ENCODE measurements around the gene KLC1.

KLC1 gene

DNA sequence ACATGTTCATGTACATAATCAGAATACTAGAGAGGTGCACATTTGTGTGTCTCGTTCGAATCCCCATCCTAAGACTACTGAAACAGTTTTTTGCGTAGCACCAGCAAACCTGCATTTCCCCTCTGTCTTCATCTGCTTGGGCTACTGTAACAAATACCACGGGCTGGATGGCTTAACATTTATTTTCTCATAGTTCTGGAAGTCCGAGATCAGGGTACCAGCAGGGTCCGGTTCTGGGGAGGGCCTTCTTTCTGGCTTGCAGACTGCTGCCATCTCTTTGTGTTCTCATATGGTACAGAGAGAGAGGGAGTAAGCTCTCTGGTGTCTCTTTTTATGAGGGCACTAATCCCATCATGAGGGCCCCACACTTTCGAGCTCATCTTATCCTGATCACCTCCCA is 30.6 kb downstream of the KLC1 start:
- no peak for DNase-seq (ENCODE audit: low spot score)

DNA sequence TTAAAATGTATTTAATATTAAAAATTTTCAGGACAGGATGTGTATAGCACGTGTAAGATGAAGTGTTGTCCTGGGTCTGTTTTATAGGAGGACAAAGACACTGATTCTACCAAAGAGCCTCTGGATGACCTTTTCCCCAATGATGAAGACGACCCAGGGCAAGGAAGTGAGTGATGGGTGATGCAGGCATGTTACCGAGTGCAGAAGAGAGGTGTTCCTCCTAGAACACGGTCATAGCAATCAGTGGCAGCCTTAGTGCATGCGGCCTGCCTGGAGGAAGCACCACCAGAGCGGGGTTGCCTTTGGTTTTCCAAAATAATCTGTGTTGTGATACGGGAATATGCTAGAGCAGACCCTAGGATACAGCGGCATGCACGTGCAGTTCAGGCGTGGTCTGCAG is 33.0 kb downstream of the KLC1 start:
- no peak for DNase-seq (ENCODE audit: low spot score)

DNA sequence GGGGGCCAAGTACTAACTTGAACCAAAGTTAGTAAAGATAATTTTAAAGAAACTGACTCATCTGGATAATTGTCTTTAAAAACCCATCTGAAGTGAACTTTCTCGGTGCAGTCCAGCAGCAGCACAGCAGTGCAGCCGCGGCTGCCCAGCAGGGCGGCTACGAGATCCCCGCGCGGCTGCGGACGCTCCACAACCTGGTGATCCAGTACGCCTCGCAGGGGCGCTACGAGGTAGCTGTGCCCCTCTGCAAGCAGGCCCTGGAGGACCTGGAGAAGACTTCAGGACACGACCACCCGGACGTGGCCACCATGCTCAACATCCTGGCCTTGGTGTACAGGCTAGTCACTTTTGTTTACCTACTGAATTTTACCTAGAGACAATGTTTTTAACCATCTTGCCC is 33.6 kb downstream of the KLC1 start:
- DNase-seq (ENCODE audit: low spot score) = no peak

DNA sequence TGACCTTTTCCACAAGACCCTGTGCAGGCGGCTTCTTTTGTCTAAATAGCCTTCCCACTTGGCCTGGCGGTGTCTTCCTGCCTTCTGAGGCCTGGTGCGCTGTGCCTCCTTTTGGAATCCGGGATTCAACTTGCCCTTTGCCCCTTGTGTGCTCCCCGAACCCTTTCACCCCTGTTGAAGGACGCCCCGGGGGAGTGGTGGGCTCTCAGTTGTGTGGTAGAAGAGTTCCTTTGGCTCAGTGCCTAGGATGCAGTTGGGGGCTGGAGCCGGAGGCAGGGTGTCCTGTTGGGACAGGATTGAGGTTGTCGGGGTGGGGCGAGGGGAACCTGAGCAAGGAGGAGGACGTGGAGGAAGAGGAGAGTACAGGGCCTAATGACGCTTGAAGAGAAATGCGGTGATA is 34.5 kb downstream of the KLC1 start:
- no peak for DNase-seq (ENCODE audit: low spot score)

DNA sequence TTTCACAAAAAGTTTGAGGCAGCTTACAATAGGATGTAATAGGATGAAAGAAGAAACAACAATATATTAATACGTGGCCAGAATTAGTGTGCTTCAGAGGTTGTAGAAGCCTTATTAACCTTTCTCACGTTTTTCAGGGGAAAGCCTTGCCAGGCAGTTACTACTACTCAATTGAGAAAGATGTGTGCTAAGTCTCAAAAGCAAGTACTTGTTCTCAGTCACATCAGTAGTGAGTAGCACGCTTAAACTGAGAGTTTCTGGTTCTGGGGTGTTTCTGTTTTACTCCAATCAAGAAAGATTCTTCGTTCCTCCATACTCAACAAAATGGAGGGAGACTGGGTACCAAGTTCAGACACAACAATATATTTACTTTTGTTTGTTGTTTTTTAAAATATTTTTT is 38.7 kb downstream of the KLC1 start:
- no peak for DNase-seq (ENCODE audit: low spot score)

DNA sequence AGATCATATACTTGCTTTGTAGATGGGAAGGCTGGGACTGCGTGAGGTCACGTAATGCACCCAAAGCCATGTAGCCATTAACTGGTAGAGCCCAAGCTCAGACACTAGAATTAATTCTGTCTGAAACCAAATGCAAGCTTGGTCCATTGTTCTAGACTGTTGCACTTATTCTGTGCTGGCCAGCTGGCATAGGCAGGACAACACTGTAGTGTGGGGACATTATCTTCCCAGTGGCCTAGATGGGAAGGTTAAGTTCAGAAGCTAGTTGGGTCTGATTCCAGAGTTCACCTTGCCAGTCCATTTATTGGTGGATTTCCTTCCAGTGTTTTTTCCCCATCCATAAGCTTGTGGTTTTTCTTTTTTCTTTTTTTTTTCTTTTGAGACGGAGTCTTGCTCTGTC is 39.1 kb downstream of the KLC1 start:
- no peak for DNase-seq (ENCODE audit: low spot score)

DNA sequence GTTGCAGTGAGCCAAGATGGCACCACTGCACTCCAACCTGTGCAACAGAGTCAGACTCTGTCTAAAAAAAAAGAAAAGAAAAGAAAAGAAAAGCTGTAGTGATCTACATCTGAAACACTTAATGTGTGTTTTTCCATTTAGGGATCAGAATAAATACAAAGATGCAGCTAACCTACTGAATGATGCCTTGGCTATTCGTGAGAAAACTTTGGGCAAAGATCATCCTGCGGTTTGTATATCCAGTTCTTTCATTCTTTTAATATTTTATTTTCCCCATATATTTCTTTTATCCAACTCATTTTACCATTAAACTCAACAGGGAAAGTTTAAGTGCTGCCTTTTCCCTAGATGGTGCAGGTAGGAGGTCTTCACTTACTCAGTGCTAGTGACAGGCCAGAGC is 40.4 kb downstream of the KLC1 start:
- DNase-seq (ENCODE audit: low spot score) = no peak

DNA sequence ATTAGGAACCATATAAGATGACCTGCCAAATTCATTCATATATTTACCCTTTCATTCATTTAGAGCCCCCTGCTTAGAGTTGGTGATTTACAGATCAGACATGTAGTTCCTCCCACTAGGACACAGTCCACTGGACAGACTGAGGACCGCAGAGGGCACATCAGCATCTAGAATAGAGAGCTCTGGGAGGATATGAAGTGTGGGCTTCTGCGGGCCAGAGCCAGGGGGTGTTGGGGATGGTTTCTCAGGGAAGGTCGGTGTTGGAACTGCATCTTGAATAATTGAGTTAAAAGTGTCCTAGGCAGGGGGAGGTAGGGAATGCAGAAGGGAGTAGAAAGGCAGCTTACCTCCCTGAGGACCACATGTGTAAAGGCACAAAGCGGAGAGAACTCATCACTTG is 42.9 kb downstream of the KLC1 start:
- DNase-seq (ENCODE audit: low spot score) = no peak

DNA sequence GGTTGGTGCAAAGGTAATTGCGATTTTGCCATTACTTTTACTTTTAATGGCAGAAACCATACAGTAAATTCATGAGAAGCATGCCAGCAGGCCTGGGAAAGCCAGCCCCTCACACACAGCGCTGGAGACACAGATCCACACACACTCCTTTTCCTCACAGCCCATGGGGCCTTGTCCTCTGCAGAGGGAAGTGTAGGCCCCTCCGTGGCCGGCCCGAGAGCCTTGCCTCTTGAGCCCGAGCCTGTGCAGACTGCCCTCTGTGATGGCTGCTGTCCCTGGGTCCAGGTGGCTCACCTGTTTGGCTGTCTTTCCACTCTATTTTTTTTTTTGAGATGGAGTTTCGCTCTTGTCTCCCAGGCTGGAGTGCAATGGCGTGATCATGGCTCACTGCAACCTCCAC is 46.9 kb downstream of the KLC1 start:
- no peak for DNase-seq (ENCODE audit: low spot score)

DNA sequence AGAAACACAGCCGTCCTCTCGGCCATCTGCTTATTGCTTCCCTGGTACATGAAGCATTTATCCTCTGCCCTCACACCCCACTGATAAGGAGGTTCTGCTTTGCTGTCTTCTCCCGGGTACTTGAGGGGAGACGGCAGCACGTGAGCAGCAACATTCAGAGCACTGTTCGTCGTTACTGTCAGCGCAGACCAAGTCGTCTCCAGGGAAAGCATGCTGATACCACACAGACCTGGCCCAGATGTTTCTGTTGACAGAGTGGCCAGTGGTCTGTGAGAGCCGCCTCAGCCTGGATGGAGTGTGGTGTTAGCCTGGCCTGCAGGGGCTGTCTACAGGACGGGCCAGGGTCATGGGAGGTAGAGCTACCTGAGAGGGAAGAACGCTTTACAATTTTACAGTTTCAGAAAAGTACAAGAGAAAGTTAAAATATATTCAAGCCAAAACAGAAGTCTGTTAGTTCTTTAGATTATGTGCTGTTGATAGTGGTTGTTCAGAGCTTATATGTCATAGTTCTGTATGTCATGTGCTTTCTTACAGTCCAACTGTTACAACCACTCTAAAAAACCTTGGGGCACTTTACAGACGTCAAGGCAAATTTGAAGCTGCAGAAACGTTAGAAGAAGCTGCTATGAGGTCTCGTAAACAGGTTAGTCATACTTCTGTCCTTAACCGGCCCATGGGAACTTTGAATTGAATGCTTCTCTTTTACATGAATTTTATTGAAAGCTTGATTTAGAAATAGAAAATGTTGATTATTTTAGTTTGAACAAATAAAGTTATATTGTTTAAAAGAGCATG is 48.1 kb downstream of the KLC1 start:
- no peak for DNase-seq (ENCODE audit: low spot score)

DNA sequence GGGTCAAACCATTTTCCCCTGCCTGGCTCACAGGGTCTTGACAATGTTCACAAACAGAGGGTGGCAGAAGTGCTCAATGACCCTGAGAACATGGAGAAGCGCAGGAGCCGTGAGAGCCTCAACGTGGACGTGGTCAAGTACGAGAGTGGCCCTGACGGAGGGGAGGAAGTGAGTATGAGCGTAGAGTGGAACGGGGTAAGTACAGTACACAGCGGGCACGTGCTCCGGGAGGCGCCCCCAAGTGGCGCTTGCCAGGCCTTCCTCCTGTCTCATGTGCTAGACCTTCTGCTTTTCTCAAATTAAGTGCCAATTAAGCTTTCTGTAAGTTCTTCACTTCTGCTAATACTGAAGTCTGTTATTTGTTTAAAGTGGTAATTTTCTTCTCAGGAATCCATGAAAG is 50.3 kb downstream of the KLC1 start:
- no peak for DNase-seq (ENCODE audit: low spot score)

DNA sequence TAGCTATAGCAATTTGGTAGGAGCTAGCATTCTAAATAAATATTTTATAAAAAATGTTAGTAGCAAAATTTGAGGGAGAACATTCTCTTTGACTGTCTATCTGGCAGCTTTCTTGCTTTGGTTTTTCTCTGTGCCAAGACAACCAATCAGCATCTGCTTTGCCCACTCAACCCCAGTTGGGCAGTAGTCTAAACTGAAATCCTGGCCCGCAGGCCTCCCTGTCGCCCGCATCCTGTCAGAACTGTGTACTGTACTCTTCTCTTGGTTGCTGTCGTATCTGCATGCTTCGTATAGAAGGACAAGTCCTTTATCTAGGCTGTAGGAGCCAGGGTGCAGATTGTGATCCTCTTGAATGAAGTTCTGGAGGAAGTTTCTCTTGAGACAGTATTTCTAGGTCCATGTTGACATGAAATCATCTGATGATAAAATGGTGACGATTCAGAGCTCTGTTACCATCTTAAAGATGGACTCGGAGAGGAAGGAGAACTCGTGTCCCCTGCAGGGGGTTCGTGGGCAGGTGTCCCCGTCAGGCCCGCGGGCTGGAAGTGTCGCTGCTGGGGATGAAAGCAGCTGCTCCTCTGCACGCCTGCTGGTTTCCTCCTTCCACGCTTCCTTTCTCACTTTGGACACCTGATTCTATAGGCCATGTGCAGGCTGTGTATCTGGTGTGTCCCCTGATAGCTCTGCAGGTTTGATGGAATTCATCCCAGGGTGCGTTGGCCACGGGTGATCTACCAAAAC is 51.6 kb downstream of the KLC1 start:
- no peak for DNase-seq (ENCODE audit: low spot score)

DNA sequence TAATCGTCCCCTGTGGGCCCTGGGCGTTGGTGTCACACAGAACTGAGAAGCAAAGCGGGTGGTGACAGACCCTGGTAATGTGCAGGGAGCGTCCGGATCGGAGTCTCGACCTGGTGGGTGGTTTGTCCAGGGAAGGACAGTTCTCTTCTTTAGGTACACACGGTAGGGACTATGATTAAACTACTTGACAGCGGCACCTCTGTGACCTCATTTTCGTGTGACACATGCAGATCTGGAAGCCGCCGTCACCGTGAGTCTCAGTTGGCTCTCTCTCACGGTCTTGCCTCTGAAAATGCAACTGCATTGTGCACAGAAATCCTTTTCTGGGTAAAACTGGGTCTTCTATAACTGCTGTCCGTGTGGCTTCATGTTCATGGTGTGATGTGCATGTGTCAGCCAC is 54.1 kb downstream of the KLC1 start:
- no peak for DNase-seq (ENCODE audit: low spot score)

DNA sequence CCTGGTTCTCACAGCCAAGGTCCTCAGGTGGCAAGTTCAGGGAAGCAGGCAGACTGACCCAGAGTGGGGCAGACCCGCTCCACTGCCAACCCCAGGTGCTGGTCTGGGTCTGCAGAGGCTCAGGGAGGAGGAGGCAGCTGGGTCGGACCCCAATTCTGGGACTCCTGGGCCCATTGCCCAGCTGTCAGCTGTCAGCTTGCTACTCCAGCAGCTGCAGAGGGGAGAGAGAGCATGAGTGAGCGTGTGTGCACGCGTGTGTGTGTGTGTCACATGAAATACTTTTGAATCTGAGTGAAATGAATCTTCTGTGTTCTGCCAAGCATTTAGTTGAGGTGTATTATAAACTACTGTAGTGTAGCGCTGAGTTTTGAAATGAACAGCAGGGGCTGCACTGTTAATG is 55.5 kb downstream of the KLC1 start:
- DNase-seq (ENCODE audit: low spot score) = no peak

DNA sequence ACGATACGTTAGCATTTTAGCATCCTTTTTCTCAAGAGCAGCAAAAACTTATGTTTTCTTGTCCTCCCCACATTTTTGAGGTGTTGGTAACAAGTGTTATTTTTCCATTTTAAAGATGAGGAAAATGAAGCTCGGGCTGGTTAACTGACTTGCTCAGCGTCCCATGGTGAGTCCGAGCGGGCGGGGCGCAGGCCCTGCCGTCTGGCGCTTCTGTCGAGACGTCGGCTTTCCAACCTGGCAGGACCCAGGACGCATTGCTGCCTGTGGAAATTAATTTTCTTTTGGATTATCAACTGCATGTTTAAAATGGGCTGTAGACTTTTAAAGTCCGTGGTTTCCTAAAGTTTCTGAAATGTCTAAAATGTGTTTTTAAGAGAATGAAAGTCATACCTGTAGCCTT is 55.9 kb downstream of the KLC1 start:
- DNase-seq (ENCODE audit: low spot score) = no peak

DNA sequence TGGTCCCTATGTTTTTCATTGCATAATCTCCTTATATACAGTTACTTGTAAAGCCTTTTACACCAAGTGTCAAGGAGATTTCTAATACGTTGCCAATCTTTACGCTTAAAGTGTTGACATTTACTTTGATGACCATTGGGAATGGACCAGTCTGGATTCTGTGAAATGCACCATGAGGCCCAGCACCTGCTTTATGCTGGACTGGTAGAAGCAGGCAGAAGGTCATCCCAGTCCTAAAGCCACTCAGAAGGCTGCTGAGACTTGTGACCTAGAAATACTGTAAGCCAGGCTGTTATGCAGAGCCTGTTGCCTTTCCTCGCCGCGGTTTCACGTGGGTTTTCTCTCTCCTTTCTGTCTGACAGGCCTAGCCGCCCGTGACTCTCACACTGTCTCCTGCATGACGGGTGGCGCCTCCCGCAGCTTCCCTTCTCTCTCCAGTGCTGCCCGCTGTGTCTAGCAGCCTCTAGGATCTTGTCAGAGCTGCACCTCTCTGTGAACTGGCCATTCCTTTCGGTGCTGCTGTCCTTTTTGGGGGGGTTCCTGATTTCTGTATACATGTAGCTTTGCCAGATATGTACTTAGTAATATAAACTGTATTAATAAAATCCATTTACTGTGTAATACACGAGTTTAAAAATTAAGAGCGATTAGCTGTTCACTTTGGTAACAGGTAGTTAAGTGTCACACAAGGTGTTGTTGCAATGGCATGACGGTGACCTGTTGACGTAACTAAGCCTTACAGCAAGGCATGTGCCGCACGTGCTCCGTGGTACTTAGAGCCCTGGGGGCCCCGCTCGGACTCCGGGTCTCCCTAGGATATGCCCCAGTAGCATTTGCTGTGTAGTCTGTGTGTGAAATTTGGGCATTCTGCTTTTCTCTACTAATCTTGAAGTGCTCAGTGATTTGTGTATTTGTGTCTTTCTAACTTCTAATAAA is 56.5 kb downstream of the KLC1 start:
- no peak for DNase-seq (ENCODE audit: low spot score)

DNA sequence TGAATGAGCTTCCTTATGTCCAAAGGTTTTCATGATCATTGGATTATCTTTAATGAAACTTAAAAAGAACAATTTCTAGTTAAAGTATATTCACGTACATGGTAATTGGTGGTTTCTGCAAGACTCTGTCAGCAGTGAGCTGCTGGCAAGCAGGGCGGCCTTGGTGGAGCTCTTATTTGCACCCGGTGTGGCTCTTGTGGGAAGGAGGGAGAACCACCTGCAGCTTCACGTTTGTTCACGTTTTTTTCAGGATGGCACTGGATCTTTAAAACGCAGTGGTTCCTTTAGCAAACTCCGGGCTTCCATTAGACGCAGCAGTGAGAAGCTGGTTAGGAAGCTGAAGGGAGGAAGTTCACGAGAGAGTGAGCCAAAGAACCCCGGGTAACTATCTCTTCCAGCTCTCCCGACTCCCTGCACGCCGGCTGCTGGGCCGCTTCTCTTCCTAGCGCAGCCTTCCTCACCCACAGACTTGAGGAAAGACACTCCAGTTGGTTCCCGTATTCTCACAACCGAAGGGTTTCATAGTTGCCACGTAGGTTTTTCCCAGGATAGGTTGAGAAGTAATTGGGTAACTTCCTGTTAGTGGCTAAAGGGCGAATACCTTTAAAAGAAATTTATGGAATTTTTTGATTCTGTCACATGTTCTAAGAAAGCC is 57.9 kb downstream of the KLC1 start:
- no peak for DNase-seq (ENCODE audit: low spot score)

DNA sequence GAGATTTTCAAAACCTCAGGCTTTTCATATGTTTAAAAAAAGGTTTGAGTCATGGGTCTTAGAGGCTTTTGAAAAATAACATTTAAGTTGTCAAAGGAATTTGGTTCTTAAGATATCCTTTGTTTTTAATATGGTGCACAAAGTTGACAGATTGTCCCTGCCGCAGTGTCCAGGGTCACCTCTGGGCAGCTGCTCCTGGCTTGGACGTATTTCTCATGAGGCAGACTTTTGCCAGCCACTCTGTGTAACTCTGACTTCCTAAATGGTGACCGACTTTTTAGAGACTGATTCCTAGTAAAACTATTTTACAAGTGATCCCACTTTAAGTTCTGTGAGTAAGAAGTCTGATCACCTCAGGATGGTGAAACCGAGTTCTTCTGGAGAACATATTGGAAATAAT is 58.7 kb downstream of the KLC1 start:
- no peak for DNase-seq (ENCODE audit: low spot score)

DNA sequence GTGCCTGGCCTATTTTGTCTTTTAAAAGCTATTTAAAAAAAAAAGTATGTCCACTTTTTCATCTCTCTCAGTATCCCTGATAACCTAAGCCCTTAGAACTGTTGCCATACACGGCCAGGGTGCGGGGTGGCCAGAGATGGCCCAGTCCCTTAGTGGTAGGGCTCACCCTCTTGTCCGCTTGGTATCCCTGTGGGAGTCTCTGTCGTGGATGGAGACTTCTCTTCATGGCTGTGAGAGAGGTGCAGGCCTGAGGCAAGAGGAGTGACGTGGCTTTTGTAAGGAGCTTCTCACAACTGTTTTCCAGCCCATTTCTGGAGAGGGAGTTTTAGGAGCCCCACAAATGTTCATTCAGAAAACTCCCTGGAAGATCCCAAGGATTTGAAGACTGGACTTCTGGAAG is 59.4 kb downstream of the KLC1 start:
- no peak for DNase-seq (ENCODE audit: low spot score)

DNA sequence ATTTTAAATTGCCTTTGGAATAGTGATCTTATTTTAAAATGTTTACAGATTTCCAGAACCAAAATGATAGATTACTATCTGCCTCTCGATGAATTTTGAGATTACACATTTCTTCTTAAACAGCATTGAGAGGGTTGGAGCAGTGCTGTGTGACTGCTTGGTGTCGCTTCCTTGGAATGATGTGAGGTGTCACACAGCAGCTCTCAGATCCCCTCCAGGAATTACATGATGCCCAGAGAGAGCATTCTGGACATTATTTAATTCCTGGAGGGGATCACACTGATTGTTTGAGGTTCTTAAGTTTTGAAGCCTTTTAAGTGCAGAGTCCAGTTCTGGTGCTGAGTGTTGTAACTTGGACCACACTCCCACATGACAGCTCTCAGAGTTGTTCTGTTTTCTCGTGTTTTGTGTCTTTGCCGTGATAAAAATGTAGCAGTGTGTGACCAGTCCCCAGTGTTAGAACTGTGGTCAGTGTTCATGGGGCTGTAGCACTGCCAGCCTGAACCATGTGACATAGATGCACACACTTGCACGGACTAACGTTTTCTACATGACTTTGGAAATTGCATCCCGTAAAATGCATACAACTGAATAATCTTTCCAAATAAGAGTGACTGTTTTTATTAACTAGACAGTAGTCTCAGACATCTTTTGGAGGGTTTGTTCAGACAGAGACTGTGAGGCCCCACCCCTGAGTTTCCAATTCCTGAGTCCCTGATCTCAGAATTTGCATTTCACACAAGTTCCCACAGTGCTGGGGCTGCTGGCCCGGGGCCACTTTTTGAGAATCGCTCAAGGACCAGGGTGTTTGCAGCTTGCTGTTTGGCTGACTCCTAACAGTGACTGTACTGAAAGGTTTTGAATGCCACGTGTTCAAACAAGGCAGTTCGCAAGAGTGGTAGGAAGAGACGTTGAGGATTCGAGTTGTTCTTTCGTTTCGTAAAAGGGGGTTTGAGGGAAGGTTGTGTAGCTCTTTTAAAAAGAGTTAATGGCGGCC is 60.2 kb downstream of the KLC1 start:
- peak; percentile 63 for DNase-seq (ENCODE audit: low spot score)

DNA sequence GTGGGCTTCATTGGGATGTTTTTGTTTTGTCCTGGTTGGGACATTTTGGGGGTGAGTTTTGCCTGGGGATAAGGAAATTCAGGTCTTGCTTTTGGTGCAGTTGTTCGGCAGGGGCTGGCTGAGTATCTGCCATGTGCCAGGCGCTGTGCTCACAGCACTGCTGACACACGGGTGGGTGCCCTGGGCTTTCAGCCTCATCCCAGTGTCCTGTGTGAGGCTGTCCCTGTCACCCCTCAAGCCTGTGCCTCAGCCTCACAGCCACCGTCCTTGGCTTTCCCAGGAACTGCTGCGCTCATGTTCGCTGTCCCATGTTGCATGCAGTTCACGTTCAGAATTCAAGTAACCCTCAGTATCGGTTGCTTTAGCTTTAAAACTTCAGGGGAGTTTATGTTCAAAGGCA is 61.3 kb downstream of the KLC1 start:
- no peak for DNase-seq (ENCODE audit: low spot score)

Measured in AG08396 (cell line).